ENCODE data around the gene PKP1.

- TF ChIP-seq CTCF (IDR thresholded peaks at IDR 0.05): no peak
- no peak for TF ChIP-seq ZFX (IDR thresholded peaks at IDR 0.05; ENCODE audit: borderline replicate concordance)
Observed at GRCh38 chr1:201269900-201270410, 13.4 kb upstream of the PKP1 start.

Measured in 22Rv1 (cell line).